ENCODE results near the gene GALNT16. TPM values are rescaled to one million over a fixed set of nuclear protein-coding genes. Genes with fewer than 3 reads are reported as not detected.
A peak's percentile ranks its signal among the peaks of the same experiment; 100 is the strongest.

Gene GALNT16
- total RNA-seq, 3 donors from 2014 or later = 0.87 to 6.4 (median 1.8) TPM

DNA sequence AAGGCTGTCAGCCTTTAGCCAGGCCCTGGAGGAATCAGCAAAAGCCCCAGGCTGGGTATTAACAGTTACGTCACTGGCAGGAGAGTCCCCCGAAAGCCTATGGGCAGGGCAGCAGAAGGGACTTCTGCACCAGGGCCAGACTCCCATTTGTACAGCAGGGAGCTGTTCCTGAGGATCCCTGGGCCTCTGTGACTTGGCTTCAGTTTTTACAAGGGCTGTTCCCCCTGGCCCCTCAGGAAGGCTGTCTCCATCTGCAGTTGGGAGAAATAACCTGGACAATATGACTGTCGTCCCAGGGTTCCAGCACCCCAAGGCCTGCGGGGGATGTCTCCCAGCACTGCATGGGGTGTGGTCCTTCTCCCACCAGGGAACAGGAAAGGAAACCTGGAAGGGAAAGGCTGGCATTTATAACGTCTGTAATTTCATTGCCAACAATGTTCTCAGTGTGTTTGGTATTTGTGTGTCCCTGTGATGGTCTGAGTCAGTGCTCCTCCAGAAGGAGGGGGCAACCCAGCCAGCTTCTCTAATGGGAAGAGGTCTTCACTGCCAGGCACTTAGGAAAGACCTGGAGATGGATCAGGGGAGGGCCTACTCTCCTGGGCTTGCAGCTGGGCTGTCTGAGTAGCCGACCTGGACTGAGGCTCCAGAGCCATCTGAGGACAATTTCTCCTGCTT, 95.8 kb downstream of the GALNT16 start:
- DNase-seq (no peak), ATAC-seq (peak; percentile 20)
- Histone ChIP-seq H3K4me3 (no peak overlapping the region), H3K36me3 (ENCODE audit: low read depth) (no peaks in the 10 kb centered on the region), H3K9me3 (no peaks in the 10 kb centered on the region), H3K4me1 (ENCODE audit: low read depth) (no peaks in the 10 kb centered on the region)
- TF ChIP-seq, protein P1, sequence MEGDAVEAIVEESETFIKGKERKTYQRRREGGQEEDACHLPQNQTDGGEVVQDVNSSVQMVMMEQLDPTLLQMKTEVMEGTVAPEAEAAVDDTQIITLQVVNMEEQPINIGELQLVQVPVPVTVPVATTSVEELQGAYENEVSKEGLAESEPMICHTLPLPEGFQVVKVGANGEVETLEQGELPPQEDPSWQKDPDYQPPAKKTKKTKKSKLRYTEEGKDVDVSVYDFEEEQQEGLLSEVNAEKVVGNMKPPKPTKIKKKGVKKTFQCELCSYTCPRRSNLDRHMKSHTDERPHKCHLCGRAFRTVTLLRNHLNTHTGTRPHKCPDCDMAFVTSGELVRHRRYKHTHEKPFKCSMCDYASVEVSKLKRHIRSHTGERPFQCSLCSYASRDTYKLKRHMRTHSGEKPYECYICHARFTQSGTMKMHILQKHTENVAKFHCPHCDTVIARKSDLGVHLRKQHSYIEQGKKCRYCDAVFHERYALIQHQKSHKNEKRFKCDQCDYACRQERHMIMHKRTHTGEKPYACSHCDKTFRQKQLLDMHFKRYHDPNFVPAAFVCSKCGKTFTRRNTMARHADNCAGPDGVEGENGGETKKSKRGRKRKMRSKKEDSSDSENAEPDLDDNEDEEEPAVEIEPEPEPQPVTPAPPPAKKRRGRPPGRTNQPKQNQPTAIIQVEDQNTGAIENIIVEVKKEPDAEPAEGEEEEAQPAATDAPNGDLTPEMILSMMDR (IDR thresholded peaks at IDR 0.05) = no peak
- intact Hi-C loops (cut with DNase I, micrococcal nuclease) = no loop called here

DNA sequence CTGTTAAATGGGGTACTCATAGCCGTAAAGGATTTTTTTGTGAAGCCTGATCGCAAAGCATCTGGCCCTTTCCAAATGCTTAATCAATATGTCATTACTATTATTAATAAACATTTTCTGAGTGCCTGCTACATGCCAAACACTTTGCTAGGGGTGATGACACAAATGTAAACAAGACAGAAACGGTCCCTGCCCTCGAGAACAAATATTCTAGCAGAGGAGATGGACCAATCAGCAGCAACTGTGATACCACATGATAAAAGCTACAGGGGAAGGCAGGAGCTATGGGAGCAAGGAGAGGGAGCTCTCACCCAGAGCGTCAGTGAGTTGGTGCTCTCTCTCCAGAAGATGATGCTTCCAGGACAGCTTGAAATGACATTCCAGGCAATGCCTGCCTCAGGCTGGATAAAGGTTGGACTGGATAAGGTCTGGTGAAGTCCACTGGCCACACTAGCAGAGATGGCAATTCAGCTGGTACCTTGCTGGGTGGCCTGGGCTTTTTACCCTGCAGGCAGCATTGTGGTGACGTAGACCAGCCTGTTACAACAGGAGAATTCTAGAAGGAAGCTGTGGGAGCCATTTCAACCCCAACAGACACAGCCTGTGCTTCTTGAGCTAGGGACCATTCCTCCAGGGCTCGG, 97.1 kb downstream of the GALNT16 start:
- ATAC-seq (no peak), DNase-seq (no peak)
- TF ChIP-seq, protein P1 (IDR thresholded peaks at IDR 0.05) = no peak
- H3K36me3 ChIP-seq (ENCODE audit: low read depth) = no peaks in the 10 kb centered on the region
- H3K4me3 ChIP-seq = no peak overlapping the region
- intact Hi-C loops (cut with DNase I, micrococcal nuclease) = no loop called here
- no peaks in the 10 kb centered on the region for H3K9me3 ChIP-seq
- no peaks in the 10 kb centered on the region for H3K4me1 ChIP-seq (ENCODE audit: low read depth)

DNA sequence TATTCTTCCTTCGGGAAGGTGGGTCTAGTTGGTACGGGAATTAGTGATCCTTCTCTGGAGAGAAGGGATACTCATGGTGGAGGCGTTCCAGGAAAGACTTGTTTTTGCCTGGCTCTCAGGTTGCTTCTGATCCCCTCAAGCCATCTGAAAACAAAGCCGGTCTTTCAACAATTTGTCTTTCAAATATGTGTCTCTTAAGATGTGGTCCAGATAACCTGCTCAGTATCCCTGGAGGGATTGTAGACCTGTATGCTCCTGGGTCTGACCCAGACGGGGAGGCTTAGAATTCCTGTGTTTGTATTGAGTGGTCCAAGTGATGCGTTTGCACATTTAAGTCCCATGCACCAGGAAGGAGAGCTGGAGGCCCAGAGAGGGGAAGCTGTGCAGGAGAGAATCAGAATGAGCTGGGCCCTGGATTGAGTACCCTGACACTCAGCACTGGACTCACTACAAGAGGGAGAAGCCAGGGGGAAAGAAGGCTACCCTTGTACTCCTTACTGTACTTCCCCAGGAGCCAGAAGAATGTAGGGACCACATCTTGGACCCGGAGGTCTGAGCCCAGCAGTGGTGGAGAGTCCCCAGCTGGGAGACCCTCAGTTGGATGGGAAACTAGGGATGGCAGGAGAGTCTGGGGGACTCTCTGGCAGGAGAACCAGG, 97.7 kb downstream of the GALNT16 start:
- TF ChIP-seq, protein P1 (IDR thresholded peaks at IDR 0.05) = no peak

DNA sequence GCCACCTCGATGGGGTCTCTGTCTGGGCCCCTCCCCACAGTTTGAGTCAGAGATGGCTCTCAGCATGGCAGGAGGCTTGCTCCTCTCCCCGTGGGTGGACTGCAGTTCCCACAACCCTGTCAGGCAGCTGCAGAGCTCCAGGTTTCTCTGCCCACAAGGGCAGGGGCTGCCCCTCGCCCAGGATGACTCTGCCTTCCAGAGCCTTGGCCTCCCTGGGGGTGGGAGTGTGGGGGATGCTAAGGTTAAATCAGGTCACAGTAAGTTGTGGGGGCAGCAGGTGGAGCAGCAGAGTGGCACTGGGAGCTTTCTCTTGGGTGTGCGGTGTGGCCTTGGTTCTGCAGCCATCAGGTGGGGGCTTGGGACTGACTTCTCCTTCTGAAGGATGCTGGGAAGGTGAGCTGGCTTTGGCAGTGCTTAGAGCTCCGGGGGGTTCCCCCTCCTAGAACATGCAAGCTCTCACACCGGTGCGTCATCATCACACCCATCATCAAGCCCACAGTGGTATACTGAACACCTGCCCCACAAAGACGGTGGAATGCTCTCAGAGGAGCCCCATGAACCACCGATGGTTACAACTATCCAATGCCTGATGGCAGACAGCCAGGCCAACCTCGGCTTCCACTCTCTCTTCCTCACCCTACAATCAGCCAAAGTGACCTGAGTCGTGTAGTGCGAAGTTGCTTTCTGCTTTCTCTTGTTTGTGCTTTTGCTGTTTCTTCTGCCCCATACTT, 98.4 kb downstream of the GALNT16 start:
- no peak for ATAC-seq
- Histone ChIP-seq H3K9me3 (no peaks in the 10 kb centered on the region), H3K4me3 (no peak overlapping the region), H3K36me3 (ENCODE audit: low read depth) (no peaks in the 10 kb centered on the region), H3K4me1 (ENCODE audit: low read depth) (no peaks in the 10 kb centered on the region)
- TF ChIP-seq, protein P1 (IDR thresholded peaks at IDR 0.05) = no peak
- intact Hi-C loops (cut with DNase I, micrococcal nuclease) = no loop called here
- no peak for DNase-seq

More for the DNA sequence above, 97.7 kb downstream of the GALNT16 start:
- intact Hi-C loops (cut with DNase I, micrococcal nuclease) = no loop called here
- DNase-seq (no peak), ATAC-seq (no peak)
- H3K4me1 ChIP-seq (ENCODE audit: low read depth) = no peaks in the 10 kb centered on the region
- H3K9me3 ChIP-seq = no peaks in the 10 kb centered on the region
- H3K36me3 ChIP-seq (ENCODE audit: low read depth) = no peaks in the 10 kb centered on the region
- H3K4me3 ChIP-seq = no peak overlapping the region

DNA sequence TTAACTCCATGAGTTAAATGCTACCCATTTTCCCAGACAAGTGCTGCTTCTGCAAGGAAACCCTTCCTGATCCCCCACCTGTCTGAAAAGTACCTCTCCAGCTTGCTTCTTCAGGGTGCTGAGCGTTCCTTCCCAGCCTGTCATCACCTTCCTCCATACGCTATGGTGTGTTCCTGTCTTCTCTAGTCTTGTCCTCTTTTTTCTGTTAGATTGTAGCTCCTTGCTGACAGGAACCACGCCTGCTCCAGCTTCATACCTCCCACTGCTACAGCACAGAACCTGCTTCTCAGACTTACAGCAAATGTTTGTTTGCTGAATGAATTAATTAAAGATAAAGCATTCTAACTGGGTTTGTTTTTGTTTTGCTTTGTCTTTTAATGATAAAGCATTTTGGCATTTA, 99.0 kb downstream of the GALNT16 start:
- TF ChIP-seq, protein P1 (IDR thresholded peaks at IDR 0.05) = no peak
- no peaks in the 10 kb centered on the region for H3K36me3 ChIP-seq (ENCODE audit: low read depth)
- intact Hi-C loops (cut with DNase I, micrococcal nuclease) = no loop called here

More for the DNA sequence above, 99.0 kb downstream of the GALNT16 start:
- DNase-seq (no peak), ATAC-seq (no peak)
- Histone ChIP-seq H3K9me3 (no peaks in the 10 kb centered on the region), H3K4me1 (ENCODE audit: low read depth) (no peaks in the 10 kb centered on the region), H3K4me3 (no peak overlapping the region)
